ENCODE results near the gene RBX1. TPM values are rescaled to one million over a fixed set of nuclear protein-coding genes. Genes with fewer than 3 reads are reported as not detected.

The RBX1 gene
- polyA plus RNA-seq, 3 donors, result 42.7 to 247 (median 224) TPM

DNA sequence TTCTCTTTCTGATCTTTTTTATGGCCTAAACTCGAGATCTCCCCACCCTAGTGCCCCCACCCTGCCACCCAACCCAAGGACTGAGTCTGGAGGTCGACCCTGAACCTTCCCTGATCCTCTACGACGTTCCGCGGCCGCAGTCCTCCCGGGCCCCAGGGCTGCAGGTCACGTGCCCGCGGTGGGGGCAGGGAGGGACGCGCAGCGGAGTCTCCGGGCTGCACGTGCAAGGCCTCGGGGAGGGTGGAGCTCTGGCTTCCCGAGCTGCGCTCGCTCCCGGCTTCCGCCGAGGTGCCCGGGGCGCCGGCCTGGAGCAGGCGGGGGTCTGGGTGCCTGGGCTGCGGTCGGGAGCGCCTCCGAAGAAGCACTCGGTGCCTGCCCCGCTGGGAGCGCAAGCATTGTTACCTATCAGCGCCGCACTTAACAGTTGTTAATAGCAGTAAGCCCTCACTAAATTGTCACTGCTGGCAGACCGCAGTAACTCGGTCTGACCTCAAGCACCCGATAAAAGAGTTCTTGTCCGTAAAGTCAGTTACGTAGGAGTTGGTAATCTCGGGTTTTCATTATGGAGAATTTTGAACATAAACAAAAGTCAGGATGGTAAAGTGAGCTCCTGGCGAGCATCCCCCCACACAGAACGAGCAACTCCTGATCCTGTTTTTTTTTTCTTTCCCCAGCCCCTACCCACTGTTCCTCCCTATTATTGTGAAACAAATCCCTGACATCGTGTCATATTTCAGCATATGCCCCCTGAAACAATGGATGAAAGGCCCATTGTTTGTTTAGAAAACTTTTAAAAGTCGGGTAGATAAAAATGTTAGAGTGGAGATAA, 71.5 kb downstream of the RBX1 start:
- peak; percentile 79 to 86 (median 83) for DNase-seq
- peaks cover 21 to 23% of the 10 kb centered on the region in 2 donors for H3K36me3 Mint-ChIP-seq

More for the DNA sequence above, 71.5 kb downstream of the RBX1 start:
- TF ChIP-seq, protein P1, sequence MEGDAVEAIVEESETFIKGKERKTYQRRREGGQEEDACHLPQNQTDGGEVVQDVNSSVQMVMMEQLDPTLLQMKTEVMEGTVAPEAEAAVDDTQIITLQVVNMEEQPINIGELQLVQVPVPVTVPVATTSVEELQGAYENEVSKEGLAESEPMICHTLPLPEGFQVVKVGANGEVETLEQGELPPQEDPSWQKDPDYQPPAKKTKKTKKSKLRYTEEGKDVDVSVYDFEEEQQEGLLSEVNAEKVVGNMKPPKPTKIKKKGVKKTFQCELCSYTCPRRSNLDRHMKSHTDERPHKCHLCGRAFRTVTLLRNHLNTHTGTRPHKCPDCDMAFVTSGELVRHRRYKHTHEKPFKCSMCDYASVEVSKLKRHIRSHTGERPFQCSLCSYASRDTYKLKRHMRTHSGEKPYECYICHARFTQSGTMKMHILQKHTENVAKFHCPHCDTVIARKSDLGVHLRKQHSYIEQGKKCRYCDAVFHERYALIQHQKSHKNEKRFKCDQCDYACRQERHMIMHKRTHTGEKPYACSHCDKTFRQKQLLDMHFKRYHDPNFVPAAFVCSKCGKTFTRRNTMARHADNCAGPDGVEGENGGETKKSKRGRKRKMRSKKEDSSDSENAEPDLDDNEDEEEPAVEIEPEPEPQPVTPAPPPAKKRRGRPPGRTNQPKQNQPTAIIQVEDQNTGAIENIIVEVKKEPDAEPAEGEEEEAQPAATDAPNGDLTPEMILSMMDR (IDR thresholded peaks at IDR 0.05), result no peak
- intact Hi-C loops (cut with micrococcal nuclease), result loop anchor here (5.0 kb wide), 2 partner anchors 70 to 75 kb away; partner anchors contain the start of gene EP300 (in 2 of the 2)
- under 1% methylated on average over 34 of the region's 46 CpGs for WGBS (ENCODE audit: insufficient coverage)
- peaks cover 0 to 1% (median 0%) of the 10 kb centered on the region in 7 donors for H3K9me3 Mint-ChIP-seq
- peak overlapping the region; percentile 97 for H3K9ac ChIP-seq (ENCODE audit: insufficient read depth, low read length, poor library complexity, severe bottlenecking)
- H3K27me3 ChIP-seq (ENCODE audit: control insufficient read depth in 2 of 2, insufficient read depth in 2 of 2, low read length in 2 of 2), result no peaks in the 10 kb centered on the region
- peaks cover 0 to 3% (median 0%) of the 10 kb centered on the region in 3 donors for H3K27me3 Mint-ChIP-seq (ENCODE audit: low read depth in 3 of 3)
- H3K27ac ChIP-seq (ENCODE audit: low read depth in 1 of 2, low read length in 2 of 2), result peak overlapping the region; percentile 87 to 95
- peak overlapping the region; percentile 45 to 94 (median 88) for H3K4me3 ChIP-seq (replicated peaks in 1 of 3; ENCODE audit: low read depth in 2 of 3, low read length in 3 of 3)
- no peaks in the 10 kb centered on the region for H4K20me1 ChIP-seq (ENCODE audit: insufficient read depth, low read length)
- H3K4me3 Mint-ChIP-seq, result peak overlapping the region; percentile 79 to 88
- H3K9me3 ChIP-seq (replicated peaks in 1 of 2; ENCODE audit: control insufficient read depth in 1 of 2, insufficient read depth in 1 of 2, low read length in 2 of 2), result no peaks in the 10 kb centered on the region
- peaks cover 14% of the 10 kb centered on the region for H3K79me2 ChIP-seq (ENCODE audit: insufficient read depth, low read length)
- H3K4me2 ChIP-seq (replicated peaks; ENCODE audit: extremely low read depth, low read length, poor library complexity, severe bottlenecking), result peak overlapping the region; percentile 80
- H3K4me1 ChIP-seq (ENCODE audit: control insufficient read depth in 1 of 2, insufficient read depth in 2 of 2, low read length in 2 of 2), result peaks cover 21 to 31% of the 10 kb centered on the region in 2 donors
- peak overlapping the region; percentile 96 for H2AFZ ChIP-seq (ENCODE audit: insufficient read depth, low read depth, low read length, poor library complexity, severe bottlenecking)
- peak overlapping the region; percentile 85 to 97 (median 95) for H3K27ac Mint-ChIP-seq
- H3K4me1 Mint-ChIP-seq, result peaks cover 30% of the 10 kb centered on the region
- H3K36me3 ChIP-seq (replicated peaks in 1 of 2; ENCODE audit: control insufficient read depth in 1 of 2, insufficient read depth in 2 of 2, low read length in 2 of 2), result peaks cover 0 to 6% of the 10 kb centered on the region in 2 donors

Small RNAs within 50 kb of the gene (small RNA-seq; reads per million reads assigned to genes)
- gene RF00017 (ENCODE audit: insufficient read length, low read depth) (not detected), gene RNU6-379P (ENCODE audit: insufficient read length, low read depth) (not detected)

Other genes starting within 250 kb of the RBX1 start
- gene SLC25A17, start 132.0 kb upstream of the RBX1 start, polyA plus RNA-seq, result 10 to 100 TPM in 1 of 3 donors, 1 to 10 TPM in 2; 7.3 to 10.6 (median 8.8) TPM
- 10 to 100 TPM; 56.1 to 81.3 (median 67.2) TPM for gene ST13, start 94.7 kb upstream of the RBX1 start, polyA plus RNA-seq
- gene XPNPEP3, start 94.2 kb upstream of the RBX1 start, polyA plus RNA-seq, result 1 to 10 TPM; 3.6 to 9.4 (median 7.3) TPM
- not detected for gene DNAJB7, start 89.3 kb upstream of the RBX1 start, polyA plus RNA-seq
- 10 to 100 TPM in 2 of 3 donors, 1 to 10 TPM in 1; 5.7 to 81.6 (median 16.8) TPM for gene EP300, start 141.2 kb downstream of the RBX1 start, polyA plus RNA-seq